Activated CD4-positive, alpha-beta T cell treated with anti-CD3 and anti-CD28 coated beads, Interleukin-2, amount 50 U/mL, for 4 hours (primary cell): ENCODE results near the gene SNAPC2.
A peak's percentile ranks its signal among the peaks of the same experiment; 100 is the strongest.
"Not testable (repeated sequence)": the region's sequence is repeated elsewhere in the genome, so short reads cannot be mapped to it uniquely, and the experiment has no call there.

Source experiments
- DNase-seq, 2 experiments: peaks; one replicate each; pipeline ENCODE4 v3.0.0-alpha.2; 2020

Gene SNAPC2

GRCh38 chr19:7941895-7942596 is 21.9 kb downstream of the SNAPC2 start:
- no peak for DNase-seq

DNA sequence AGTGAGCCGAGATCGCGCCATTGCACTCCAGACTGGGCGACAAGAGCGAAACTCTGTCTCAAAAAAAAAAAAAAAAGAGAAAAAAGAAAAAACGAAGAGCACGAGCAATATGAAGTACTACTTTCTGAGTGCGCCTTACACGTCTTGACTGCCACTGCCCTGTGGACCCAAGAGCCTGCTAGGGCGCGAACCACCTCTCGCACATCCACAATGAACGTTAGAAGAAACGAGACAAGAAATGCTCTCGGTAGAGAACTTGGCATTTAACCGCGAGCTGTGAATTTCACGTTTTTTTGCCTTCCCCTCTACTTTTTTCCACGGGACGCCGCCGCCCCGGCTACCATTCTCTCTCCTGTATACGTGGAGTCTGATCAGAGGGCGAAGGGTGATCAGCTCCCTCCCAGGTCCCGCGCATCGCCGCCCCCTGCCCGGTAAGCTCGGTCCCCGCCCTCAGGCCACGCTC is 22.9 kb downstream of the SNAPC2 start:
- DNase-seq, result peak in 1 of 2 experiments; percentile 30

DNA sequence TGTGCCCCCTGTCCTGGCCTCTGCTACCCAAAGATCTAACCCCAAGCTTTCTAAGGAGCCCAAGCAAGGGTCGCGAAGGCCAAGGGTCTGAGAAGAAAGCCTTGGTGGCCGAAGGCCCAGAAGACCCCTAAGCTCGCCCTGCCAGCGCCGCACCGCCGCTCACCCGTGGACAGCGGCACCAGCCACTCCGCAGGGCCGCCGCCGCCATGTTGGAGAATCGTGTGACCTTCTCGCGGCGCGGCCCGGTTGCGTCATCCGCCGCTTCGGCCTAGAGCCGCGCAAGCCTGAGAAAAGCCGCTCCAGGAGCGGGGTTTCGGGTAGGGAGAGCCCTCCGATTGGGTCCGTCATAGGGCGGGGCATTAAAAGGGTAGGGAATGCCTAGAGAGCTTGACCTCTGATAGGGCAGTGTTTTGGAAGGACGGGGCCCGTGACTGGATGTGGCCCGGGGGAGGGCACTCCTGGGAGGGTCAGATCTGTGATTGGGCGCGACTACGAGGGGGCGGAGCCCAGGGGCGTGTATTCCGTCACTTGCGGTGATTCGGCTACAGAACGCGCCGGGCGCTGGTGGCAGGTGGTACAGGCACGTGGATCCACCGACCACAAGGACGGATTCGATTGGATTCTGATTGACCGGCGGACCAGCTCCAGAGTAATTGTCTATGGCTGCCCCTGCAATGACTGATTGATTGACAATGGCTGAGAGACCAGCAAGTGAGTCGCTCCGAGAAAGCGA is 23.5 kb downstream of the SNAPC2 start, which contains the start of gene TIMM44:
Gene TIMM44 (minus strand): TSS at position 223 of the 733 bp plus-strand sequence. CDS start 15 bp downstream, at position 208.
- peak; percentile 98 for DNase-seq

- DNase-seq, result peak; percentile 87 to 88
Measured at GRCh38 chr19:7944177-7944761, 24.1 kb downstream of the SNAPC2 start.

- no peak for DNase-seq
Measured at GRCh38 chr19:7947939-7948338, 27.8 kb downstream of the SNAPC2 start.

- DNase-seq, result no peak
Measured at GRCh38 chr19:7953060-7953459, 32.9 kb downstream of the SNAPC2 start.

DNA sequence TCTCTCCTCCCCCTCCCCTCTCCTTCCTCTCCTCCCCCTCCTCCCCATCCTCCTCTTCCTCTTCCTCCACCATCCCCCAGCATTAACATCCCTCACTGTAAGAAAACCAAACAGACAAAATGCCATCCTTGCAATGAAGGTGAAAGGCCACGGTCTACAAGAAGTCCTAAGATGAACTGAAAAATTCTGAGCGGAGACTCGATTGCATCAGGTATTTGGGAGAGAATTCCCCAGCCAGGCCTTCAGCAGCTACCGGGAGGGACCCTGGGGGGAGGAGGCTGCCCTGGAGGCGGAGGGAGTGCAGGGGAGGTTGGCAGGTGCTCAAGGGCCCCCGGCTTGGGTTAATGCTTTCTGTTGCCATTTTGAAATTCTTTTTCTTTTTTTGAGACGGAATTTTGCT is 33.4 kb downstream of the SNAPC2 start:
- DNase-seq, result no peak

DNA sequence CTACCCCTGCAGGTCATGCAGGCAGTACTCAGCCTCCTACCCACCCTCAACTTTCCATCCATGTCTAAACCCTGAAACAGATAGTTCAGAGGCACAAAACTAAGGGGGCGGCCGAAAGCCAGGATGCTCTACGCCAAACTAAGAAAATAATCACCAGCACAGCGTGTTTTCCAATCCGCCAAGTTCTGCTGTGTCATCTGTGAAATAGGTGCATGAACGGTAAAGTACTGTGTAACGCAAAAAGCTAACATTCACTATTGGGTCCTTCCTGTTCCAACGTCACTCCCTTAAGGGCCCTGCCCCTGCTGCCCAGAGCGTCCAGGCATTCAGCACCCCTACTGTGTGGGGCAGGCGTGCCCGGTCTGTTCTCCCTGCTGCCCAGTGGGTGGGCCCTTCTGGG is 35.6 kb downstream of the SNAPC2 start:
- DNase-seq, result no peak

GRCh38 chr19:7959211-7959610 is 39.1 kb downstream of the SNAPC2 start:
- no peak for DNase-seq

DNA sequence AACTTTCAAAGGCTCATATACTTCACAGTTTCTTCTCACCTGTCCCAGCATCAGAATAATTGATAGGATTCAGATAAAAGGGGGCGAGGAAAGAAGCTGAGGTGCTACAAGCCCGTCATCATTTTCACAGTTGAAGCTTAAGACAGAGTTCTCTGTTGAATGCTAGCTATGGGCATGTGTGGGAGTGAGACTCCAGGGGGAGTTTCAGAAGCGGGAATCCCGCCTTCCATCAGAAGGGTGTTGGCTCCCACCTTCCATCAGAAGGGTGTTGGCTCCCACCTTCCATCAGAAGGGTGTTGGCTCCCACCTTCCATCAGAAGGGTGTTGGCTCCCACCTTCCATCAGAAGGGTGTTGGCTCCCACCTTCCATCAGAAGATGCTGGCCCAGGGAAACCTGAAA is 40.9 kb downstream of the SNAPC2 start:
- not testable (repeated sequence) for DNase-seq

DNA sequence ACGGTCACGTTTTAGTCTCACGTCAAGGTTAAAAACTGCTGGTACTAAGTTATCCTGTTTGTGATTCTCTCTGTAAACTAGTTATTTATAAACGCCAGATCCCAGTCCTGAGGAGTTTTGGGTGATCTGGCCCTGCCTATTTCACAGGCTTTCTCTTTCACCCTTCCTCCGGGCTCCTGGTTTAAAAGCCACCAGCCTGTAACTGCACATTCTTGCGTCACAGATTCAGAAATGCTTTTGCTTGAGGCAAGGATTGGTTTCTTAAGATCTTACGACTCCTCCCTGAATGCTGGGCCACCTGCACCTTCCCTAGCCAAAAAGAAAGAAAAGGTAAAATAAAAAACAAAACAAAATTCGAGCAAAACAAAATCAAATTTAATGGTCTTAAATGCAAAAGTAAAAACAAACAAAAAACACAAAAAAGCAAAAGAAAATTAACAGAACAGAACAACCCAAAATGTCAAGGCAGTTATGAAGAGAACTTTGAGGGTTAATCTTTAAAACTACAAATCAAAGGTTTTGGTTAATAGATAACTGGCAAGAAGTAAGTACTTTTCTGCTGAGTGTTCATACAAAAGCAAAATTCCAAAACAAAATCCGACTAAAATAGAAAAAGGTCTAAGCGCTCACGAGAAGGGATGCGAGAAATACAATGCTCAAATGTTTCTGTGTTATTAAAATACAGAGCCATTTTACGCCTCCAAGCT is 41.9 kb downstream of the SNAPC2 start:
- no peak for DNase-seq

- DNase-seq, result no peak
Measured at GRCh38 chr19:7962644-7963268, 42.6 kb downstream of the SNAPC2 start.

DNA sequence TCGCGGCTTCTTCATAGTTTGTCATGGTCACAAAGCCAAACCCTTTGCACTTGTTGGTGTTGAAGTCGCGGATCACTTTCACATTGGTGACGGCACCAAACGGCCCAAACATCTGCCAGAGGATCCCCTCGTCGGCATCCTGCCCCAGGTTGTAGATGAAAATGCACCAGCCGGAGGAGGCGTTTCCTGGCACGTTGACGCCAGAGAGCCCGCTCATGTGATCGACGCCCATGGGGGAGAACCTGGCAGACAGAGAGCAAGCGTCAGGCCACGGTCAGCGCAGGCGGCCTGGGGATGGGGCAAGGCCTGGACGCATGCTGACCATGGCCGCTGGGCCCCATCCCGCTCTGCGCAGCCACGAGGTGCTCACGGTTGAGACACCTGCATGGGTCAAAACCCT is 43.4 kb downstream of the SNAPC2 start:
- DNase-seq, result no peak

GRCh38 chr19:7965259-7965841 is 45.2 kb downstream of the SNAPC2 start:
- no peak for DNase-seq

DNA sequence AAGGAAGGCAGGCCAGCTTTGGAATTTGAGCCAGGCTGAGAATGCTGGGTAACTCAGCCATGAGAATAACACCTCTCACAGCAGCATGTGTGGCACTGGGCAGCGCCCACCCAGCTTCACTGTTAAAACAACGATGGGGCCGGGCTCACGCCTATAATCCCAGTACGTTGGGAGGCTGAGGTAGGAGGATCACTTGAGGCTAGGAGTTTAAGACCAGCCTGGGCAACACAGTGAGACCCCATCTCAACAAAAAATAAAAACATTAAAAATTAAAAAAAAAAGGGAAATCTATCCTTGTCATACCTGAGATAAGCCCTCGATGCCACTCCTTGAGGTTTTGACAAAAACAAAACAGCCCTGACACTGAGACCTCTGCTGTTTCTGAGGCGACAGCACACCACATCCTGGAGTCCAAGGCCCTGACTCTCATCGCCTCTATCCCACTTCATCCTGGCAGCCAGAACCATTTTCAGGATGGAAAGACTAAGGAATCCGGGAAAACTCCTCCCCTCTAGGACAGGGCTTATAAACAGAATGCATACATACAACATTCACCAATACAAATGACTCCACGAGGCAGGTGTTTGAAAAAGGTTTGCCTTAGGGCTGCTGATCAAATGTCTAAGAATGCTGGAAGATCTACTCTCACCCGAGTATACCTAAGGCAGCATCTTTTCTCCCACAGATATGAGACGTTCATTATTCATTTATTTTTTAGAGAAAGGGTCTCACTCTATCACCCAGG is 46.0 kb downstream of the SNAPC2 start:
- DNase-seq, result no peak

DNA sequence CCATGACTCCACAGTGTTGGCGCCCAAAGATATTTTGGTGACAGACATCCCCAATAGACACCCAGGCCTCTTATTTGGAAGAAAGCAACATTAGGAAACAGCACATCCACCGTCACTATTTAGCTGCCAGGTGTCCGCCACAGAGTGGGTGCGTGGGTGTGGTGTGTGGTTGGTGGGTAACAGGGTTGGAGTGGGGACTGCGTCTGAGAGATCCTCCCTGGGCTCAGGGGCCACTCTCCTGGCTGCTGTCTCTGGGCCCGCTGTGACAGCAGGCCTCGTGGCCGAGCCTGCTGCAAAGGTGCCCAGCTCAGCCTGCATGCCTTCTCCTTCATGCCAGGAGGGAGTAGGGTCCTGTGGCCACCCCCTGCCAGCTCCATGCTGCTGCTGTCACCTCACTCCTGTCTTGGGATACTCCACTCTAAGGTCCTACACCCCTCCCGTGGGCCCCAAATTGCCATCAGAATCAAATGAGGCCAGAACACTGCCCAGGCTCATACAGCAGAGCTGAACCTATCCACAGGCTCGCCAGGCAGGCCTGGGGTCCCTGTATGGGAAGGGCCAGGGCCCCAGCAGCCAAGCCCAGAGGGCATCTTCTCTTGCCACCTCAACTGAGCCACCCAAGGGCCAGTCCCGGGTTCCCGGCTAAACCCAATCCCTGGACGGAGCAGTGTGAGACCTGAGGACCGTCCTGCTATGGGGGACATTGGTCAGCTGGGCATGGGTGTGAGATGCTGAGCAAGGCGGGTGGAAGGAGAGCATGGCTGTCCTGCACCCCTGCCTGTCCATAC is 48.1 kb downstream of the SNAPC2 start:
- DNase-seq, result no peak

DNA sequence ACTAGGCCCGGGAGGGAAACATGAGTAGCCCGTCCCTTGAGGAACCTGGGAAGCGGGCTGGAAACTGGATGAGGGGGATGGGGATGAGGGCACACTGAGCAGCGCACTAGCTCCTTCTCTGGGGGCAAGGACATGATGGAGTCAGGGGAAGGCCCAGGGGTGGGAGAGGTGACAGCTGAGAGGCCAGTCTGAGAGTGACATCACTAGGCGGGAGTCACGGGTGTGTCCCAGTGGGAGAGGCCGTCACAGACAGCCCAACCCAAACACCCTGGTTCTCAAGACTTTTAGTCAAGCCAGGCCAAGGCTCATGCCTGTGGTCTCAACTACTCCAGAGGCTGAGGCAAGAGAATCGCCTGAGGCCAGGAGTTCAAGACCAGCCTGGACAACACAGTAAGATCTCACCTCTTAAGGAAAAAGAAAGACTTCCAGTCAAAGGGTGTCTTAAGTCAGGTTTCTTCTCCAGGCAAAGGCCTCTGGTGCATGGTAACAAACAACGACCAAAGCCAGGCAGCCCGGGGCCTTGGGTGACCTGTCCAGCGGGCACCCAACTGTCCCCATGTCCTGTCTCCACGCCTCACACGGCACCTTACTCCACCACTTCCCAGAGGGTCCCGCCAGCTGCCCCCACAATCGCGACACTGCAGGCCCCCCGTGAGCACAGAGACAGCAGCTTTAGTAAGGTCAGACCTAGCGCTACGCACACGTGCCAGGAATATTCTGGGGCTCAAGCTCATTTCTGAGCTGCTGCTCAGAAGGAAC is 48.8 kb downstream of the SNAPC2 start:
- DNase-seq, result no peak

DNA sequence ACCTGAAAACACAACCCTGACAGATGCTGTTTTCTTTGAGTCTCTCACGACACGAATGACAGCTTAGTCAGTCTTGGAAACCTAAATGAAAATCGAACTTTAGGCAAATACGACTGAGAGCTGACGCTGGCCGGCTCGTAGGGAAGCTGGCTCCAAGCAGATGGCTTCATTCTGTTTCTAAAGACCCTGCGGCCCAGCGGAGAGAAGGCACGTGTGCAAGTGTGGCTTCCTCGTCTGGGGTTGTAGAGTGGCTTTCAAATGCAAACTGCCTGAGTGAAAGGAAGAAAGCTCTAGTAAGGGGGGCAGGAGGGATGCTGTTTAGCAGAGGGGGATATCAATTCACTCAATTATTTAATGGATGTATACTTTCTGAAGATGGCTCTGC is 49.4 kb downstream of the SNAPC2 start:
- no peak for DNase-seq

DNA sequence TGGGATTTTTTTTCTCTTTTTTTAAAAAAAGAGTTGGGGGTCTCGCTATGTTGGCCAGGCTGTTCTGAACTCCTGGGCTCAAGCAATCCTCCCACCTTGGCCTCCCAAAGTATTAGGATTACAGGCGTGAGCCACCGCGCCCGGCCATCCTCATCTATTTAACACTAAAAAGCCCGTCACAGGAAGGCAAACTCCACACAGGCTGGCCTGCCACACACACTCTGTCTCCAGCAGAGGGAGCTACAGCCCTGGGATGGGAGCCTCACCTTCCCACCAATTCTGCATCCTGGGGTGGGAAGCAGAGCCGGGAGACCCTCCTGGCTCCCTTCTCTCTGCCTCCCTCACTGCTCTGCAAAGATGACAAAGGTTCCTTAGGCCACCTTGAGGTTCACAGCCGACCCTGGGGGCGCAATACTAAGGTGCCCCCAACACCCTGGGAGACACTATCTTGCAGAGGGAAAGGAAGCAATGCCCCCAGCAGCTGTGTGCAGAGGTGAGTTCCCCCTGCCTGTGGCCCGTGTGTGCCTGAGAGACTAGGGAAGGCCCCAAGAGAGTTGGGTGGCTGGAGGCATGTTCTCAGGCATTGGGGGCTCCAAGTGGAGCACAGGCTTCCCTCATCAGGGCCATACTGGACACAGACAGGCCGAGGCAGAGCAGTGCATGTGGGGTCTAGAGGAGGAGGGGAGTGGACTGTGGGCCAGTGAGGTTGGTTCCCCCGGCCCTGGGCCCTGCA is 50.7 kb downstream of the SNAPC2 start:
- DNase-seq, result no peak
